Measurements from ENCODE around the gene IGSF9. TPM values are rescaled to one million over a fixed set of nuclear protein-coding genes. Genes with fewer than 3 reads are reported as not detected.

The IGSF9 gene
- total and polyA plus RNA-seq, 2 of the 13 experiments (the other 11 are each of a cell fraction or from before 2014, with no cell fraction given): 0.03 TPM; not detected in 1

DNA sequence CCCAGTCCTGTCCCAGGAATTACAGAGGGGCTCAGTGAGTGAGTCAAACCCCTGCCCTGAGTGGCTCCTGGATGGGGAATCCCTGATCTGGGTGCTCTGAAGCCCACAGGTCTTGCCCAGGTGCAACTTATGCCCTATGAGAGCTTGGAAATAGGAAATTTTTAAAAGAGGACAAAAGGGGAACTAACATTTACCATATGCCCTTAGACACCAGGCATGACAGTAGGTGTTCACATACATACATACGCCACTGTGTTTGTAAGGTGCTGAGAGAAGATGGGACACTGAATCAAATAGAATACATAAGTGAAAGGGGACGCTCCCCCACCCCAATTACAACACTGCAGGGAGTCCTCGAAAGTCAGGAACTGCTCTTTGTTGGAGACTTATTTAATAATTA is 46.9 kb downstream of the IGSF9 start:
- no peak overlapping the region for H3K27ac ChIP-seq (ENCODE audit: extremely low read length, insufficient read depth, low read length)
- TF ChIP-seq CBX2 (IDR thresholded peaks at IDR 0.05; ENCODE audit: low read depth, low read length) (no peak), CBX2 (CRISPR knock-in tag; IDR thresholded peaks at IDR 0.05; ENCODE audit: low read depth) (no peak), MTA1 (CRISPR knock-in tag; IDR thresholded peaks at IDR 0.05; ENCODE audit: borderline replicate concordance) (no peak), ZNF614 (CRISPR knock-in tag; IDR thresholded peaks at IDR 0.05; ENCODE audit: borderline replicate concordance) (no peak), ZSCAN9 (CRISPR knock-in tag; IDR thresholded peaks at IDR 0.05; ENCODE audit: borderline replicate concordance) (no peak), RFXANK (CRISPR knock-in tag; IDR thresholded peaks at IDR 0.05) (no peak), AHR (CRISPR knock-in tag; IDR thresholded peaks at IDR 0.05) (no peak)
- TF ChIP-seq, protein P1, sequence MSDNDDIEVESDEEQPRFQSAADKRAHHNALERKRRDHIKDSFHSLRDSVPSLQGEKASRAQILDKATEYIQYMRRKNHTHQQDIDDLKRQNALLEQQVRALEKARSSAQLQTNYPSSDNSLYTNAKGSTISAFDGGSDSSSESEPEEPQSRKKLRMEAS (IDR thresholded peaks at IDR 0.05): no peak
- H3K4me2 ChIP-seq (ENCODE audit: low read depth, low read length): no peak overlapping the region
- no peaks in the 10 kb centered on the region for H4K20me1 ChIP-seq (ENCODE audit: insufficient read depth, low read length)
- H3K36me3 ChIP-seq (replicated peaks in 1 of 2; ENCODE audit: control insufficient read depth in 1 of 2, insufficient read depth in 2 of 2, low read length in 2 of 2): no peaks in the 10 kb centered on the region
- ChIA-PET POLR2A (no interaction called here), CTCF (ENCODE audit: low intra/inter-chr PET ratio, low total read pairs) (no interaction called here)
- H3K4me1 ChIP-seq (ENCODE audit: insufficient read depth, low read length): no peaks in the 10 kb centered on the region
- H3K4me3 ChIP-seq (replicated peaks in 1 of 3; ENCODE audit: insufficient read depth in 1 of 3, low read depth in 2 of 3, low read length in 3 of 3): no peak overlapping the region
- in situ Hi-C loops (cut with HindIII; ENCODE audit: extremely low pct_ligation_motif_present, low pct_unique_long_range_greater_than_20kb) (no loop called here), intact Hi-C loops (cut with micrococcal nuclease; ENCODE audit: unreplicated experiment) (no loop called here)
- H3K9ac ChIP-seq (ENCODE audit: insufficient read depth, low read depth, low read length): no peak overlapping the region
- H3K27me3 ChIP-seq (ENCODE audit: control insufficient read depth in 1 of 2, insufficient read depth in 2 of 2, low read length in 2 of 2): peaks cover 1 to 3% of the 10 kb centered on the region in 2 experiments; a peak in 3 of 5 replicates
- H2AFZ ChIP-seq (ENCODE audit: low read length): no peak overlapping the region
- no TSS peak for BruUV-seq (replicated peaks)
- no peaks in the 10 kb centered on the region for H3K79me2 ChIP-seq (ENCODE audit: insufficient read depth, low read length)
- no peaks in the 10 kb centered on the region for H3K9me3 ChIP-seq (ENCODE audit: low read length)
- DNase-seq (ENCODE audit: low spot score) (no peak), FAIRE-seq (no peak), ATAC-seq (no peak)
- 26% methylated on average over 3 of the region's 3 CpGs for WGBS (ENCODE audit: low lambda C conversion rate)

DNA sequence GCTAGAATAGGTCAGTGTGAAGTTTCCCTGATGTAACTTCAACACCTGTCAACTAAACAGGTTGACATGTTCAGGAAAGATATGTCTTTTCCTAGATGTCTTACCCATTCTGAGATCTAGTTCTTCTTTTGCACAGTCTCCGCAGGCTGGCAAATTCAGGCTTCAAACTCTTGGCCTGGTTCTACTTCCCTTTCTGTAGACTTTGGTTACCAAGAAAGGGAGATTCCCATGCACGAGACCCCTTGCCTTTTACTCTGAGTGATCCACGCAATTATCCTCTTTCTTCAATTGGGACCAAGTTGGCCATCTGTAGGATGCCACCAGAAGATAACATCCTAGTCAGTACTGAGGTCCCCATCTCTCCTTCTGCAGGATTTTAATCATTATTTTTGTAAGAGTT is 47.5 kb downstream of the IGSF9 start:
- Histone ChIP-seq H3K36me3 (replicated peaks in 1 of 2; ENCODE audit: control insufficient read depth in 1 of 2, insufficient read depth in 2 of 2, low read length in 2 of 2) (no peaks in the 10 kb centered on the region), H3K4me2 (ENCODE audit: low read depth, low read length) (no peak overlapping the region), H3K9ac (ENCODE audit: insufficient read depth, low read depth, low read length) (no peak overlapping the region), H4K20me1 (ENCODE audit: insufficient read depth, low read length) (no peaks in the 10 kb centered on the region), H3K4me1 (ENCODE audit: insufficient read depth, low read length) (no peaks in the 10 kb centered on the region), H3K79me2 (ENCODE audit: insufficient read depth, low read length) (no peaks in the 10 kb centered on the region), H3K4me3 (replicated peaks in 1 of 3; ENCODE audit: insufficient read depth in 1 of 3, low read depth in 2 of 3, low read length in 3 of 3) (no peak overlapping the region), H3K27me3 (ENCODE audit: control insufficient read depth in 1 of 2, insufficient read depth in 2 of 2, low read length in 2 of 2) (peaks cover 1 to 3% of the 10 kb centered on the region in 2 experiments; a peak in 3 of 5 replicates), H3K9me3 (ENCODE audit: low read length) (no peaks in the 10 kb centered on the region), H3K27ac (ENCODE audit: extremely low read length, insufficient read depth, low read length) (no peak overlapping the region), H2AFZ (ENCODE audit: low read length) (no peak overlapping the region)
- in situ Hi-C loops (cut with HindIII; ENCODE audit: extremely low pct_ligation_motif_present, low pct_unique_long_range_greater_than_20kb) (no loop called here), intact Hi-C loops (cut with micrococcal nuclease; ENCODE audit: unreplicated experiment) (no loop called here)
- ChIA-PET POLR2A (no interaction called here), CTCF (ENCODE audit: low intra/inter-chr PET ratio, low total read pairs) (no interaction called here)
- DNase-seq (ENCODE audit: low spot score) (no peak), ATAC-seq (no peak), FAIRE-seq (no peak)
- BruUV-seq (replicated peaks): no TSS peak
- WGBS (ENCODE audit: low lambda C conversion rate): 59% methylated on average over 3 of the region's 3 CpGs
- TF ChIP-seq ZNF317 (CRISPR knock-in tag; IDR thresholded peaks at IDR 0.05) (no peak), KLF11 (CRISPR knock-in tag; IDR thresholded peaks at IDR 0.05) (no peak)
- TF ChIP-seq, protein P2, sequence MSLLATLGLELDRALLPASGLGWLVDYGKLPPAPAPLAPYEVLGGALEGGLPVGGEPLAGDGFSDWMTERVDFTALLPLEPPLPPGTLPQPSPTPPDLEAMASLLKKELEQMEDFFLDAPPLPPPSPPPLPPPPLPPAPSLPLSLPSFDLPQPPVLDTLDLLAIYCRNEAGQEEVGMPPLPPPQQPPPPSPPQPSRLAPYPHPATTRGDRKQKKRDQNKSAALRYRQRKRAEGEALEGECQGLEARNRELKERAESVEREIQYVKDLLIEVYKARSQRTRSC (CRISPR knock-in tag; IDR thresholded peaks at IDR 0.05; ENCODE audit: low read depth): no peak
- TF ChIP-seq, protein P3, sequence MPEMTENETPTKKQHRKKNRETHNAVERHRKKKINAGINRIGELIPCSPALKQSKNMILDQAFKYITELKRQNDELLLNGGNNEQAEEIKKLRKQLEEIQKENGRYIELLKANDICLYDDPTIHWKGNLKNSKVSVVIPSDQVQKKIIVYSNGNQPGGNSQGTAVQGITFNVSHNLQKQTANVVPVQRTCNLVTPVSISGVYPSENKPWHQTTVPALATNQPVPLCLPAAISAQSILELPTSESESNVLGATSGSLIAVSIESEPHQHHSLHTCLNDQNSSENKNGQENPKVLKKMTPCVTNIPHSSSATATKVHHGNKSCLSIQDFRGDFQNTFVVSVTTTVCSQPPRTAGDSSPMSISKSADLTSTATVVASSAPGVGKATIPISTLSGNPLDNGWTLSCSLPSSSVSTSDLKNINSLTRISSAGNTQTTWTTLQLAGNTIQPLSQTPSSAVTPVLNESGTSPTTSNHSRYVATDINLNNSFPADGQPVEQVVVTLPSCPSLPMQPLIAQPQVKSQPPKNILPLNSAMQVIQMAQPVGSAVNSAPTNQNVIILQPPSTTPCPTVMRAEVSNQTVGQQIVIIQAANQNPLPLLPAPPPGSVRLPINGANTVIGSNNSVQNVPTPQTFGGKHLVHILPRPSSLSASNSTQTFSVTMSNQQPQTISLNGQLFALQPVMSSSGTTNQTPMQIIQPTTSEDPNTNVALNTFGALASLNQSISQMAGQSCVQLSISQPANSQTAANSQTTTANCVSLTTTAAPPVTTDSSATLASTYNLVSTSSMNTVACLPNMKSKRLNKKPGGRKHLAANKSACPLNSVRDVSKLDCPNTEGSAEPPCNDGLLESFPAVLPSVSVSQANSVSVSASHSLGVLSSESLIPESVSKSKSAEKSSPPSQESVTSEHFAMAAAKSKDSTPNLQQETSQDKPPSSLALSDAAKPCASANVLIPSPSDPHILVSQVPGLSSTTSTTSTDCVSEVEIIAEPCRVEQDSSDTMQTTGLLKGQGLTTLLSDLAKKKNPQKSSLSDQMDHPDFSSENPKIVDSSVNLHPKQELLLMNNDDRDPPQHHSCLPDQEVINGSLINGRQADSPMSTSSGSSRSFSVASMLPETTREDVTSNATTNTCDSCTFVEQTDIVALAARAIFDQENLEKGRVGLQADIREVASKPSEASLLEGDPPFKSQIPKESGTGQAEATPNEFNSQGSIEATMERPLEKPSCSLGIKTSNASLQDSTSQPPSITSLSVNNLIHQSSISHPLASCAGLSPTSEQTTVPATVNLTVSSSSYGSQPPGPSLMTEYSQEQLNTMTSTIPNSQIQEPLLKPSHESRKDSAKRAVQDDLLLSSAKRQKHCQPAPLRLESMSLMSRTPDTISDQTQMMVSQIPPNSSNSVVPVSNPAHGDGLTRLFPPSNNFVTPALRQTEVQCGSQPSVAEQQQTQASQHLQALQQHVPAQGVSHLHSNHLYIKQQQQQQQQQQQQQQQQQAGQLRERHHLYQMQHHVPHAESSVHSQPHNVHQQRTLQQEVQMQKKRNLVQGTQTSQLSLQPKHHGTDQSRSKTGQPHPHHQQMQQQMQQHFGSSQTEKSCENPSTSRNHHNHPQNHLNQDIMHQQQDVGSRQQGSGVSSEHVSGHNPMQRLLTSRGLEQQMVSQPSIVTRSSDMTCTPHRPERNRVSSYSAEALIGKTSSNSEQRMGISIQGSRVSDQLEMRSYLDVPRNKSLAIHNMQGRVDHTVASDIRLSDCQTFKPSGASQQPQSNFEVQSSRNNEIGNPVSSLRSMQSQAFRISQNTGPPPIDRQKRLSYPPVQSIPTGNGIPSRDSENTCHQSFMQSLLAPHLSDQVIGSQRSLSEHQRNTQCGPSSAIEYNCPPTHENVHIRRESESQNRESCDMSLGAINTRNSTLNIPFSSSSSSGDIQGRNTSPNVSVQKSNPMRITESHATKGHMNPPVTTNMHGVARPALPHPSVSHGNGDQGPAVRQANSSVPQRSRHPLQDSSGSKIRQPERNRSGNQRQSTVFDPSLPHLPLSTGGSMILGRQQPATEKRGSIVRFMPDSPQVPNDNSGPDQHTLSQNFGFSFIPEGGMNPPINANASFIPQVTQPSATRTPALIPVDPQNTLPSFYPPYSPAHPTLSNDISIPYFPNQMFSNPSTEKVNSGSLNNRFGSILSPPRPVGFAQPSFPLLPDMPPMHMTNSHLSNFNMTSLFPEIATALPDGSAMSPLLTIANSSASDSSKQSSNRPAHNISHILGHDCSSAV (CRISPR knock-in tag; IDR thresholded peaks at IDR 0.05; ENCODE audit: borderline replicate concordance): no peak
